ENCODE results near the gene RAB9A. TPM values are rescaled to one million over a fixed set of nuclear protein-coding genes. Genes with fewer than 3 reads are reported as not detected.

RAB9A gene
- total RNA-seq, 1 donor from 2014 or later = 15.0 TPM

- Histone ChIP-seq H3K4me3 (no peak overlapping the region), H3K27ac (no peak overlapping the region), H3K4me1 (peaks cover 15% of the 10 kb centered on the region), H3K27me3 (no peaks in the 10 kb centered on the region), H3K9me3 (no peaks in the 10 kb centered on the region), H3K36me3 (no peaks in the 10 kb centered on the region)
- intact Hi-C loops (cut with DNase I) = no loop called here
- TF ChIP-seq POLR2A (IDR thresholded peaks at IDR 0.05) = no peak
- TF ChIP-seq POLR2AphosphoS5 (IDR thresholded peaks at IDR 0.05; ENCODE audit: insufficient read depth in 1 of 2, low read depth in 1 of 2) = no peak
- TF ChIP-seq, protein P1, sequence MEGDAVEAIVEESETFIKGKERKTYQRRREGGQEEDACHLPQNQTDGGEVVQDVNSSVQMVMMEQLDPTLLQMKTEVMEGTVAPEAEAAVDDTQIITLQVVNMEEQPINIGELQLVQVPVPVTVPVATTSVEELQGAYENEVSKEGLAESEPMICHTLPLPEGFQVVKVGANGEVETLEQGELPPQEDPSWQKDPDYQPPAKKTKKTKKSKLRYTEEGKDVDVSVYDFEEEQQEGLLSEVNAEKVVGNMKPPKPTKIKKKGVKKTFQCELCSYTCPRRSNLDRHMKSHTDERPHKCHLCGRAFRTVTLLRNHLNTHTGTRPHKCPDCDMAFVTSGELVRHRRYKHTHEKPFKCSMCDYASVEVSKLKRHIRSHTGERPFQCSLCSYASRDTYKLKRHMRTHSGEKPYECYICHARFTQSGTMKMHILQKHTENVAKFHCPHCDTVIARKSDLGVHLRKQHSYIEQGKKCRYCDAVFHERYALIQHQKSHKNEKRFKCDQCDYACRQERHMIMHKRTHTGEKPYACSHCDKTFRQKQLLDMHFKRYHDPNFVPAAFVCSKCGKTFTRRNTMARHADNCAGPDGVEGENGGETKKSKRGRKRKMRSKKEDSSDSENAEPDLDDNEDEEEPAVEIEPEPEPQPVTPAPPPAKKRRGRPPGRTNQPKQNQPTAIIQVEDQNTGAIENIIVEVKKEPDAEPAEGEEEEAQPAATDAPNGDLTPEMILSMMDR (IDR thresholded peaks at IDR 0.05) = no peak
- DNase-seq (ENCODE audit: extremely low spot score in 2 of 2) = no peak
These were observed 34.8 kb upstream of the RAB9A start for GRCh38 chrX:13654116-13654515.

GRCh38 chrX:13655674-13656073, 33.3 kb upstream of the RAB9A start:
- TF ChIP-seq, protein P1 (IDR thresholded peaks at IDR 0.05) = no peak
- TF ChIP-seq POLR2A (IDR thresholded peaks at IDR 0.05) (no peak), POLR2AphosphoS5 (IDR thresholded peaks at IDR 0.05; ENCODE audit: insufficient read depth in 1 of 2, low read depth in 1 of 2) (no peak)
- H3K4me1 ChIP-seq = peaks cover 15% of the 10 kb centered on the region
- no peak for DNase-seq (ENCODE audit: extremely low spot score in 2 of 2)
- H3K36me3 ChIP-seq = no peaks in the 10 kb centered on the region
- no peak overlapping the region for H3K27ac ChIP-seq
- H3K9me3 ChIP-seq = no peaks in the 10 kb centered on the region
- H3K27me3 ChIP-seq = no peaks in the 10 kb centered on the region
- intact Hi-C loops (cut with DNase I) = no loop called here
- no peak overlapping the region for H3K4me3 ChIP-seq

- Histone ChIP-seq H3K9me3 (no peaks in the 10 kb centered on the region), H3K27ac (peak overlapping the region; percentile 21), H3K4me3 (no peak overlapping the region), H3K27me3 (no peaks in the 10 kb centered on the region), H3K36me3 (no peaks in the 10 kb centered on the region), H3K4me1 (peaks cover 6% of the 10 kb centered on the region)
- intact Hi-C loops (cut with DNase I) = no loop called here
- no peak for DNase-seq (ENCODE audit: extremely low spot score in 2 of 2)
- TF ChIP-seq, protein P1 (IDR thresholded peaks at IDR 0.05) = peak; percentile 69 to 77 (median 71)
- TF ChIP-seq POLR2AphosphoS5 (IDR thresholded peaks at IDR 0.05; ENCODE audit: insufficient read depth in 1 of 2, low read depth in 1 of 2) = no peak
- TF ChIP-seq POLR2A (IDR thresholded peaks at IDR 0.05) = no peak
These were observed 30.3 kb upstream of the RAB9A start for GRCh38 chrX:13658602-13659001.

DNA sequence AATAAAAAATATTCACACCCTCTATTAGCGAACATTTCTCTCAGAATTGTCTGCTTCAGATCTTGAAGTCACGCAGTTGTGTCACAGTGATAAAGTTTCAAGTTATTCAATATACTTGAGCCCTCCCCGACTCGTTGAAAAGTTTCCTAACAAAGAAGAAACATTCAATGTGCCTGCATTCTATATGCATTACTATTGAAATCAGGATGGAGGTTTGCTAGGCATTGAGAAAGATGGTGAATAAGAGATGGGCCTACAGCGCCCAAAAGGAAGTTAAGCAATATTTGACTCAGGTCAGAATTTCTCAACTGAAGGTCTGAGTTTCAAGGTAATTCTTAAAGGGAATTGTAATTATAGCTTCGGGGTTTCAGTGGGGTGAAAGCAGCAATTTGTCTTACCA, 29.9 kb upstream of the RAB9A start:
- Histone ChIP-seq H3K4me1 (peaks cover 9% of the 10 kb centered on the region), H3K9me3 (no peaks in the 10 kb centered on the region), H3K27me3 (no peaks in the 10 kb centered on the region), H3K4me3 (no peak overlapping the region), H3K27ac (peak overlapping the region; percentile 21), H3K36me3 (no peaks in the 10 kb centered on the region)
- no peak for TF ChIP-seq POLR2AphosphoS5 (IDR thresholded peaks at IDR 0.05; ENCODE audit: insufficient read depth in 1 of 2, low read depth in 1 of 2)
- no peak for TF ChIP-seq POLR2A (IDR thresholded peaks at IDR 0.05)
- TF ChIP-seq, protein P1 (IDR thresholded peaks at IDR 0.05) = no peak
- intact Hi-C loops (cut with DNase I) = no loop called here
- no peak for DNase-seq (ENCODE audit: extremely low spot score in 2 of 2)

DNA sequence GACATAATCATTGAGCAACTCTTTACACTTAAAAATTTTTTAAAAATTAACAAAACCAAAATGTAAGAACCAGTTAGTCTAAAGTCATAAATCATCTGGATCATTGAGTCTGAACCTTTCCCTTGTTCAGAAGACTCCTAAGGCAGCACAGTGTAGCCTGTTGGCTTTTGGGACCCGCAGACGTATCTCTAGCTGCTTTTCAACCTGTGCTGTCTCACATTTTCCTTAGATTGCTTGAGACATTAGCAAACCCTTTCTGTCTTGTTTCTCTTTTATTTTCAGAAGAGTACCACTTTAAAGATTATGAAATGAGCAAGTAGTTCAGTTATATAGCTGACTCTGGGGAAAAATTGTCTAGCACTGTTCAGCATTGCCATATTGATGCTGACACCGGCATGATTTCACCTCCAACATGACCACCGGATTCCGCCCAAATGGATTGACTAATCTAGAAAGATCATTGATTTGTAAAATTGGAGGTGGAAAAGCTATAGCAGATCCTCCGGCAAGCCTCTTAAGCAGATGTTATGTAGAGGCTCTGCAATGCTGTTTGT, 27.1 kb upstream of the RAB9A start:
- H3K27me3 ChIP-seq = no peaks in the 10 kb centered on the region
- H3K9me3 ChIP-seq = no peaks in the 10 kb centered on the region
- H3K4me1 ChIP-seq = peaks cover 9% of the 10 kb centered on the region
- no peaks in the 10 kb centered on the region for H3K36me3 ChIP-seq
- DNase-seq (ENCODE audit: extremely low spot score in 2 of 2) = no peak
- TF ChIP-seq, protein P1 (IDR thresholded peaks at IDR 0.05) = no peak
- no peak for TF ChIP-seq POLR2AphosphoS5 (IDR thresholded peaks at IDR 0.05; ENCODE audit: insufficient read depth in 1 of 2, low read depth in 1 of 2)
- TF ChIP-seq POLR2A (IDR thresholded peaks at IDR 0.05) = no peak
- peak overlapping the region in 1 of 2 donors; percentile 13 for H3K4me3 ChIP-seq
- no peak overlapping the region for H3K27ac ChIP-seq
- intact Hi-C loops (cut with DNase I) = loop anchor here (5.0 to 10.0 kb wide), 2 partner anchors 157 to 370 kb away; no protein-coding TSS in a partner anchor
